Loucy (cell line): ENCODE data around the gene BANK1.

Experiments
- CTCF ChIP-seq: fragments of 200-600 bp; sonication (generic); conservative IDR thresholded peaks from 2 replicates; pipeline ENCODE4 v1.5.1; 2014; ENCODE audit warnings: mild to moderate bottlenecking, antibody characterized with exemption, low read length
- EZH2phosphoT487 ChIP-seq: fragments of 200-600 bp; IDR thresholded peaks from 2 replicates; pipeline ENCODE4 v1.6.1; 2018; ENCODE audit warnings: antibody characterized with exemption, mild to moderate bottlenecking, moderate library complexity, borderline replicate concordance

GRCh38 chr4:101762534-101762933, 28.0 kb upstream of the BANK1 start:
- TF ChIP-seq CTCF (no peak), EZH2phosphoT487 (no peak)
